SK-N-SH (cell line): ENCODE data around the gene DIS3L2. TPM values are rescaled to one million over a fixed set of nuclear protein-coding genes. Genes with fewer than 3 reads are reported as not detected.

Source experiments
- CTCF ChIA-PET: fragments of 300-600, 350-600 bp; formaldehyde crosslinking; extraction: SDS; loops from one replicate; lab custom pipeline; 2021; lab: Yijun Ruan, JAX
- POLR2A ChIA-PET: fragments of 350-600 bp; sonication (Branson Sonifier 250); formaldehyde crosslinking; extraction: SDS; loops from one replicate; lab custom pipeline; 2020; ENCODE audit warnings: antibody characterized with exemption, inconsistent platforms; lab: Yijun Ruan, JAX
- DNase-seq: peaks from one replicate; pipeline ENCODE4 v3.0.0; 2012
- H2AFZ ChIP-seq: fragments of 200-600 bp; sonication (generic); 2 replicates; pipeline ENCODE4 v1.8.1; 2016; ENCODE audit warnings: antibody characterized with exemption, mild to moderate bottlenecking, low read depth
- H3F3A ChIP-seq: fragments of 200-600 bp; sonication (generic); replicated peaks from 2 replicates; pipeline ENCODE3; 2016; ENCODE audit warnings: antibody characterized with exemption, mild to moderate bottlenecking; ENCODE audit not compliant: insufficient read depth
- H3K27ac ChIP-seq, 2 experiments: fragments of 200-500 bp in 1 of 2; fragments of 200-600 bp in 1 of 2; sonication (Bioruptor generic) in 1 of 2; sonication (generic), shearing (Covaris generic) in 1 of 2; 2 replicates each; pipeline versions ENCODE4 v1.5.1 to v1.6.1; 2014 to 2016; ENCODE audit warnings: low read depth in 2 of 2, inconsistent platforms in 1 of 2, low read length in 1 of 2, mild to moderate bottlenecking in 1 of 2, mixed read lengths in 1 of 2
- H3K27me3 ChIP-seq: fragments of 200-600 bp; sonication (generic), shearing (Covaris generic); 2 replicates; pipeline ENCODE4 v1.6.1; 2016; ENCODE audit warnings: mixed run types; ENCODE audit not compliant: insufficient read depth
- H3K36me3 ChIP-seq, 2 experiments: fragments of 200-500 bp in 1 of 2; fragments of 200-600 bp in 1 of 2; sonication (Bioruptor generic) in 1 of 2; sonication (generic) in 1 of 2; replicated peaks in 1 of 2; 2 replicates each; pipeline versions ENCODE3 to v1.5.1; 2014 to 2016; ENCODE audit warnings: low read length in 1 of 2, mild to moderate bottlenecking in 1 of 2; ENCODE audit not compliant: insufficient read depth in 2 of 2, control insufficient read depth in 1 of 2
- H3K4me1 ChIP-seq, 2 experiments: fragments of 200-500 bp in 1 of 2; fragments of 200-600 bp in 1 of 2; sonication (Bioruptor generic) in 1 of 2; sonication (generic), shearing (Covaris generic) in 1 of 2; 2 replicates each; pipeline versions ENCODE4 v1.5.1 to v1.6.1; 2014 to 2016; ENCODE audit warnings: low read depth in 1 of 2, low read length in 1 of 2, mixed run types in 1 of 2; ENCODE audit not compliant: insufficient read depth in 2 of 2, control insufficient read depth in 1 of 2
- H3K4me2 ChIP-seq: fragments of 200-600 bp; sonication (generic), shearing (Covaris generic); 2 replicates; pipeline ENCODE4 v1.6.1; 2017; ENCODE audit warnings: mixed run types
- H3K4me3 ChIP-seq, 2 experiments: fragments of 200-500 bp in 1 of 2; fragments of 200-600 bp in 1 of 2; sonication (Bioruptor generic) in 1 of 2; sonication (generic), shearing (Covaris generic) in 1 of 2; 2 replicates each; pipeline versions ENCODE4 v1.5.1 to v1.8.1; 2014 to 2016; ENCODE audit warnings: low read depth in 2 of 2, inconsistent platforms in 1 of 2, low read length in 1 of 2, mild to moderate bottlenecking in 1 of 2, mixed read lengths in 1 of 2, moderate library complexity in 1 of 2
- H3K79me2 ChIP-seq: fragments of 200-600 bp; sonication (generic); 2 replicates; pipeline ENCODE4 v1.8.1; 2017; ENCODE audit warnings: mild to moderate bottlenecking; ENCODE audit not compliant: insufficient read depth
- H3K9ac ChIP-seq: fragments of 200-600 bp; sonication (generic); 2 replicates; pipeline ENCODE4 v1.6.1; 2017; ENCODE audit warnings: mixed run types
- H3K9me2 ChIP-seq: fragments of 200-600 bp; sonication (generic); 2 replicates; pipeline ENCODE4 v1.6.1; 2017; ENCODE audit warnings: mixed run types
- H3K9me3 ChIP-seq: fragments of 200-600 bp; sonication (generic); 2 replicates; pipeline ENCODE4 v1.6.1; 2017; ENCODE audit warnings: mixed run types, mild to moderate bottlenecking, moderate library complexity
- H4K20me1 ChIP-seq: fragments of 200-600 bp; sonication (generic); 2 replicates; pipeline ENCODE4 v1.6.1; 2017; ENCODE audit warnings: mild to moderate bottlenecking, mixed run types; ENCODE audit not compliant: insufficient read depth
- CHD2 ChIP-seq: fragments of 150-350 bp; IDR thresholded peaks from 2 replicates; pipeline ENCODE4 v1.6.1; 2018; ENCODE audit warnings: low read length; ENCODE audit not compliant: partially characterized antibody
- ELF1 ChIP-seq: IDR thresholded peaks from 2 replicates; pipeline ENCODE4 v1.4.0; 2012
- EZH2phosphoT487 ChIP-seq: fragments of 200-600 bp; sonication (generic); IDR thresholded peaks from 2 replicates; pipeline ENCODE4 v1.6.1; 2017; ENCODE audit warnings: low read depth, mixed run types, mild to moderate bottlenecking, antibody characterized with exemption, moderate library complexity, borderline replicate concordance
- FOSL2 ChIP-seq: IDR thresholded peaks from 2 replicates; pipeline ENCODE4 v1.4.0; 2012; ENCODE audit warnings: low read depth, mild to moderate bottlenecking, moderate library complexity, borderline replicate concordance
- MAX ChIP-seq: IDR thresholded peaks from 2 replicates; pipeline ENCODE4 v1.4.0; 2012; ENCODE audit warnings: low read depth
- MEF2A ChIP-seq: IDR thresholded peaks from 2 replicates; pipeline ENCODE4 v1.4.0; 2012; ENCODE audit warnings: low read depth, borderline replicate concordance
- NFIC ChIP-seq: IDR thresholded peaks from 2 replicates; pipeline ENCODE4 v1.4.0; 2012; ENCODE audit warnings: borderline replicate concordance
- POLR2AphosphoS5 ChIP-seq: IDR thresholded peaks from 2 replicates; pipeline ENCODE4 v1.6.1; 2012; ENCODE audit warnings: low read depth, low read length
- RCOR1 ChIP-seq: fragments of 150-350 bp; IDR thresholded peaks from 2 replicates; pipeline ENCODE4 v1.6.1; 2017; ENCODE audit warnings: antibody characterized with exemption, low read length
- RFX5 ChIP-seq: IDR thresholded peaks from 2 replicates; pipeline ENCODE4 v1.6.1; 2012; ENCODE audit warnings: mild to moderate bottlenecking, improper control_type of control experiment, low read length
- RXRA ChIP-seq: IDR thresholded peaks from 2 replicates; pipeline ENCODE4 v1.4.0; 2012; ENCODE audit warnings: low read depth, mild to moderate bottlenecking, borderline replicate concordance
- SIN3A ChIP-seq: IDR thresholded peaks from 2 replicates; pipeline ENCODE4 v1.6.1; 2012; ENCODE audit warnings: low read depth, mild to moderate bottlenecking, low read length, moderate library complexity, borderline replicate concordance
- TEAD4 ChIP-seq: IDR thresholded peaks from 2 replicates; pipeline ENCODE4 v1.4.0; 2012; ENCODE audit warnings: mild to moderate bottlenecking, borderline replicate concordance; ENCODE audit not compliant: insufficient read depth
- USF2 ChIP-seq: fragments of 150-350 bp; IDR thresholded peaks from 2 replicates; pipeline ENCODE4 v1.6.1; 2017; ENCODE audit warnings: antibody characterized with exemption, low read length, low read depth, borderline replicate concordance
- WGBS: methylation state at CpG from one replicate; pipeline ENCODE4 v1.1.6; 2017; ENCODE audit warnings: low lambda C conversion rate; 5-methylcytosine and 5-hydroxymethylcytosine counted together
- polyA plus RNA-seq, 3 experiments: library from polyadenylated mRNA; depleted of rRNA; stranded (reverse); fragments of >200 nt; gene quantifications; 2 replicates each; pipeline ENCODE4 v1.2.3, GENCODE V29; 2012
- TF ChIP-seq, protein P1 (sequence below): IDR thresholded peaks from 2 replicates; pipeline ENCODE4 v1.6.1; 2012; ENCODE audit warnings: mild to moderate bottlenecking, low read depth, low read length, moderate library complexity
- TF ChIP-seq, protein P2 (sequence below): IDR thresholded peaks from 2 replicates; pipeline ENCODE4; 2012
- TF ChIP-seq, protein P3 (sequence below): IDR thresholded peaks from 2 replicates; pipeline ENCODE4 v1.4.0; 2012; ENCODE audit warnings: low read depth, borderline replicate concordance
- TF ChIP-seq, protein P4 (sequence below): fragments of 150-350 bp; IDR thresholded peaks from 2 replicates; pipeline ENCODE4 v1.6.1; 2016; ENCODE audit warnings: mild to moderate bottlenecking, low read depth, low read length

The DIS3L2 gene
- polyA plus RNA-seq, 1 of the 3 experiments (the other 2 are of a cell fraction), result 17.9 TPM

GRCh38 chr2:232058063-232058877 lies 96.8 kb downstream of the DIS3L2 start:
- peaks cover 11% of the 10 kb centered on the region; the same call in 1 of the 2 replicates for H3K79me2 ChIP-seq
- TF ChIP-seq, protein P1, sequence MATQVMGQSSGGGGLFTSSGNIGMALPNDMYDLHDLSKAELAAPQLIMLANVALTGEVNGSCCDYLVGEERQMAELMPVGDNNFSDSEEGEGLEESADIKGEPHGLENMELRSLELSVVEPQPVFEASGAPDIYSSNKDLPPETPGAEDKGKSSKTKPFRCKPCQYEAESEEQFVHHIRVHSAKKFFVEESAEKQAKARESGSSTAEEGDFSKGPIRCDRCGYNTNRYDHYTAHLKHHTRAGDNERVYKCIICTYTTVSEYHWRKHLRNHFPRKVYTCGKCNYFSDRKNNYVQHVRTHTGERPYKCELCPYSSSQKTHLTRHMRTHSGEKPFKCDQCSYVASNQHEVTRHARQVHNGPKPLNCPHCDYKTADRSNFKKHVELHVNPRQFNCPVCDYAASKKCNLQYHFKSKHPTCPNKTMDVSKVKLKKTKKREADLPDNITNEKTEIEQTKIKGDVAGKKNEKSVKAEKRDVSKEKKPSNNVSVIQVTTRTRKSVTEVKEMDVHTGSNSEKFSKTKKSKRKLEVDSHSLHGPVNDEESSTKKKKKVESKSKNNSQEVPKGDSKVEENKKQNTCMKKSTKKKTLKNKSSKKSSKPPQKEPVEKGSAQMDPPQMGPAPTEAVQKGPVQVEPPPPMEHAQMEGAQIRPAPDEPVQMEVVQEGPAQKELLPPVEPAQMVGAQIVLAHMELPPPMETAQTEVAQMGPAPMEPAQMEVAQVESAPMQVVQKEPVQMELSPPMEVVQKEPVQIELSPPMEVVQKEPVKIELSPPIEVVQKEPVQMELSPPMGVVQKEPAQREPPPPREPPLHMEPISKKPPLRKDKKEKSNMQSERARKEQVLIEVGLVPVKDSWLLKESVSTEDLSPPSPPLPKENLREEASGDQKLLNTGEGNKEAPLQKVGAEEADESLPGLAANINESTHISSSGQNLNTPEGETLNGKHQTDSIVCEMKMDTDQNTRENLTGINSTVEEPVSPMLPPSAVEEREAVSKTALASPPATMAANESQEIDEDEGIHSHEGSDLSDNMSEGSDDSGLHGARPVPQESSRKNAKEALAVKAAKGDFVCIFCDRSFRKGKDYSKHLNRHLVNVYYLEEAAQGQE, result no peak
- TF ChIP-seq NFIC, result no peak
- TF ChIP-seq POLR2AphosphoS5, result no peak
- no peak for TF ChIP-seq RCOR1
- no peak overlapping the region for H3K9ac ChIP-seq
- H3K27me3 ChIP-seq, result no peaks in the 10 kb centered on the region
- no peaks in the 10 kb centered on the region; the same call in 1 of the 2 replicates for H4K20me1 ChIP-seq
- no peak for DNase-seq
- peaks cover 0 to 8% of the 10 kb centered on the region in 2 experiments for H3K36me3 ChIP-seq
- H3K9me2 ChIP-seq, result no peaks in the 10 kb centered on the region
- H3K4me2 ChIP-seq, result no peak overlapping the region
- no peak overlapping the region for H3K4me3 ChIP-seq
- ChIA-PET POLR2A (no interaction called here), CTCF (no interaction called here)
- H3K9me3 ChIP-seq, result no peaks in the 10 kb centered on the region
- H3F3A ChIP-seq, result no peaks in the 10 kb centered on the region
- H3K4me1 ChIP-seq, result no peaks in the 10 kb centered on the region
- no peak overlapping the region for H2AFZ ChIP-seq
- WGBS, result 83% methylated on average over 5 of the region's 5 CpGs
- no peak overlapping the region; a peak in 1 of 4 replicates for H3K27ac ChIP-seq

- Histone ChIP-seq H3K27me3 (no peaks in the 10 kb centered on the region), H3K36me3 (peaks cover 0 to 8% of the 10 kb centered on the region in 2 experiments), H3K4me1 (no peaks in the 10 kb centered on the region), H4K20me1 (no peaks in the 10 kb centered on the region; the same call in 1 of the 2 replicates), H3F3A (no peaks in the 10 kb centered on the region), H3K9me3 (no peaks in the 10 kb centered on the region), H3K9ac (no peak overlapping the region), H3K4me3 (no peak overlapping the region), H3K79me2 (peaks cover 12% of the 10 kb centered on the region; the same call in 1 of the 2 replicates), H3K27ac (no peak overlapping the region), H2AFZ (no peak overlapping the region), H3K4me2 (no peak overlapping the region), H3K9me2 (no peaks in the 10 kb centered on the region; the same call in 1 of the 2 replicates)
- ChIA-PET POLR2A (no interaction called here), CTCF (no interaction called here)
- TF ChIP-seq SIN3A (no peak), CHD2 (no peak), TEAD4 (no peak), RXRA (no peak), MEF2A (no peak), NFIC (no peak), RFX5 (no peak), USF2 (no peak), EZH2phosphoT487 (no peak), FOSL2 (no peak), ELF1 (no peak), MAX (no peak)
- TF ChIP-seq, protein P2, sequence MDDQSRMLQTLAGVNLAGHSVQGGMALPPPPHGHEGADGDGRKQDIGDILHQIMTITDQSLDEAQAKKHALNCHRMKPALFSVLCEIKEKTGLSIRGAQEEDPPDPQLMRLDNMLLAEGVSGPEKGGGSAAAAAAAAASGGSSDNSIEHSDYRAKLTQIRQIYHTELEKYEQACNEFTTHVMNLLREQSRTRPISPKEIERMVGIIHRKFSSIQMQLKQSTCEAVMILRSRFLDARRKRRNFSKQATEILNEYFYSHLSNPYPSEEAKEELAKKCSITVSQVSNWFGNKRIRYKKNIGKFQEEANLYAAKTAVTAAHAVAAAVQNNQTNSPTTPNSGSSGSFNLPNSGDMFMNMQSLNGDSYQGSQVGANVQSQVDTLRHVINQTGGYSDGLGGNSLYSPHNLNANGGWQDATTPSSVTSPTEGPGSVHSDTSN, result no peak
- TF ChIP-seq, protein P3, sequence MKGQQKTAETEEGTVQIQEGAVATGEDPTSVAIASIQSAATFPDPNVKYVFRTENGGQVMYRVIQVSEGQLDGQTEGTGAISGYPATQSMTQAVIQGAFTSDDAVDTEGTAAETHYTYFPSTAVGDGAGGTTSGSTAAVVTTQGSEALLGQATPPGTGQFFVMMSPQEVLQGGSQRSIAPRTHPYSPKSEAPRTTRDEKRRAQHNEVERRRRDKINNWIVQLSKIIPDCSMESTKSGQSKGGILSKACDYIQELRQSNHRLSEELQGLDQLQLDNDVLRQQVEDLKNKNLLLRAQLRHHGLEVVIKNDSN, result no peak
- TF ChIP-seq, protein P4, sequence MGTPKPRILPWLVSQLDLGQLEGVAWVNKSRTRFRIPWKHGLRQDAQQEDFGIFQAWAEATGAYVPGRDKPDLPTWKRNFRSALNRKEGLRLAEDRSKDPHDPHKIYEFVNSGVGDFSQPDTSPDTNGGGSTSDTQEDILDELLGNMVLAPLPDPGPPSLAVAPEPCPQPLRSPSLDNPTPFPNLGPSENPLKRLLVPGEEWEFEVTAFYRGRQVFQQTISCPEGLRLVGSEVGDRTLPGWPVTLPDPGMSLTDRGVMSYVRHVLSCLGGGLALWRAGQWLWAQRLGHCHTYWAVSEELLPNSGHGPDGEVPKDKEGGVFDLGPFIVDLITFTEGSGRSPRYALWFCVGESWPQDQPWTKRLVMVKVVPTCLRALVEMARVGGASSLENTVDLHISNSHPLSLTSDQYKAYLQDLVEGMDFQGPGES, result no peak
- no peak for DNase-seq
Measured at GRCh38 chr2:232058931-232059330, 97.4 kb downstream of the DIS3L2 start.
